Fibroblast of lung (primary cell): ENCODE measurements around the gene EGR2. TPM values are rescaled to one million over a fixed set of nuclear protein-coding genes. Genes with fewer than 3 reads are reported as not detected.

Experiments
- DNase-seq, 2 donors: peaks; one replicate each; pipeline versions ENCODE4 v3.0.0 to v3.0.0-alpha.2; 2010; ENCODE audit warnings: low read depth in 2 of 2
- H2AFZ ChIP-seq: 2 replicates; pipeline ENCODE4 v1.5.1; 2012; ENCODE audit warnings: low read length, control low read depth, inconsistent platforms
- H3K27ac ChIP-seq: 2 replicates; pipeline ENCODE4 v1.5.1; 2011; ENCODE audit warnings: low read length, control low read depth; ENCODE audit not compliant: insufficient read depth
- H3K27me3 ChIP-seq: 2 replicates; pipeline ENCODE4 v1.5.1; 2011; ENCODE audit warnings: mild to moderate bottlenecking, low read length; ENCODE audit not compliant: control insufficient read depth, insufficient read depth
- H3K36me3 ChIP-seq: 2 replicates; pipeline ENCODE4 v1.5.1; 2011; ENCODE audit warnings: low read length; ENCODE audit not compliant: control insufficient read depth, insufficient read depth
- H3K4me1 ChIP-seq: 2 replicates; pipeline ENCODE4 v1.5.1; 2011; ENCODE audit warnings: low read length; ENCODE audit not compliant: control insufficient read depth, insufficient read depth; ENCODE audit errors: extremely low read depth
- H3K4me2 ChIP-seq: 2 replicates; pipeline ENCODE4 v1.5.1; 2011; ENCODE audit warnings: low read length, control low read depth; ENCODE audit not compliant: insufficient read depth; ENCODE audit errors: extremely low read depth
- H3K4me3 ChIP-seq, 4 experiments: fragments of 200-600 bp in 1 of 4; sonication (generic) in 1 of 4; replicated peaks in 1 of 4; 2 replicates each; pipeline ENCODE4 v1.5.1; 2011 to 2016; ENCODE audit warnings: low read length in 4 of 4, low read depth in 3 of 4, mild to moderate bottlenecking in 3 of 4, control low read depth in 2 of 4, inconsistent platforms in 1 of 4, mixed read lengths in 1 of 4; ENCODE audit not compliant: insufficient read depth in 1 of 4; ENCODE audit errors: control extremely low read depth in 1 of 4
- H3K79me2 ChIP-seq: 2 replicates; pipeline ENCODE4 v1.5.1; 2012; ENCODE audit warnings: mild to moderate bottlenecking, low read length, inconsistent platforms; ENCODE audit not compliant: control insufficient read depth, insufficient read depth
- H3K9ac ChIP-seq: 2 replicates; pipeline ENCODE4 v1.5.1; 2011; ENCODE audit warnings: mild to moderate bottlenecking, low read length, control low read depth; ENCODE audit not compliant: insufficient read depth
- H3K9me3 ChIP-seq: 2 replicates; pipeline ENCODE4 v1.5.1; 2012; ENCODE audit warnings: low read depth, low read length; ENCODE audit not compliant: control insufficient read depth, insufficient read depth
- H4K20me1 ChIP-seq: 2 replicates; pipeline ENCODE4 v1.5.1; 2011; ENCODE audit warnings: low read length; ENCODE audit not compliant: control insufficient read depth, insufficient read depth; ENCODE audit errors: extremely low read depth
- CTCF ChIP-seq, 2 donors: IDR thresholded peaks in 1 of 2; conservative IDR thresholded peaks in 1 of 2; 1 replicate in 1 of 2; 2 replicates in 1 of 2; pipeline ENCODE4 v1.5.1; 2011 to 2012; ENCODE audit warnings: low read length in 2 of 2, control low read depth in 1 of 2, inconsistent platforms in 1 of 2, low read depth in 1 of 2, mild to moderate bottlenecking in 1 of 2
- EZH2 ChIP-seq: IDR thresholded peaks from 2 replicates; pipeline ENCODE4 v1.5.1; 2012; ENCODE audit warnings: low read length, control low read depth, mild to moderate bottlenecking; ENCODE audit errors: missing control alignments
- polyA plus RNA-seq, 2 donors: library from polyadenylated mRNA; depleted of rRNA in 1 of 2; stranded (reverse) in 1 of 2; unstranded in 1 of 2; fragments of >200 nt; gene quantifications; 2 replicates each; pipeline ENCODE4 v1.2.1, GENCODE V29; 2011 to 2012; ENCODE audit warnings: missing spikeins in 1 of 2
- total RNA-seq: library from RNA; depleted of rRNA; stranded (reverse); fragments of >200 nt; gene quantifications from 2 replicates; pipeline ENCODE4 v1.2.1, GENCODE V29; 2014

The EGR2 gene
- total and polyA plus RNA-seq, 2 donors (not counting 1 experiment from before 2014, with no cell fraction given), result 0.08 to 0.33 TPM

GRCh38 chr10:62766386-62766785 lies 49.8 kb downstream of the EGR2 start:
- Histone ChIP-seq H3K9ac (no peak overlapping the region), H3K79me2 (no peaks in the 10 kb centered on the region), H3K36me3 (no peaks in the 10 kb centered on the region), H3K9me3 (no peaks in the 10 kb centered on the region), H3K27ac (no peak overlapping the region), H3K27me3 (no peaks in the 10 kb centered on the region), H3K4me3 (no peak overlapping the region), H3K4me2 (no peak overlapping the region), H2AFZ (no peak overlapping the region), H4K20me1 (no peaks in the 10 kb centered on the region), H3K4me1 (no peaks in the 10 kb centered on the region)
- TF ChIP-seq CTCF (conservative IDR thresholded peaks at IDR 0.05 in 1 of 2, IDR thresholded peaks at IDR 0.05 in 1 of 2; ENCODE audit: low read depth in 1 of 2, low read length in 2 of 2) (no peak), EZH2 (no peak)
- no peak for DNase-seq

- Histone ChIP-seq H3K36me3 (no peaks in the 10 kb centered on the region), H3K27ac (no peak overlapping the region), H3K27me3 (no peaks in the 10 kb centered on the region), H4K20me1 (no peaks in the 10 kb centered on the region), H3K4me1 (no peaks in the 10 kb centered on the region), H2AFZ (no peak overlapping the region), H3K4me3 (no peak overlapping the region), H3K9me3 (no peaks in the 10 kb centered on the region), H3K4me2 (no peak overlapping the region), H3K79me2 (no peaks in the 10 kb centered on the region), H3K9ac (no peak overlapping the region)
- no peak for DNase-seq
- TF ChIP-seq CTCF (conservative IDR thresholded peaks at IDR 0.05 in 1 of 2, IDR thresholded peaks at IDR 0.05 in 1 of 2; ENCODE audit: low read depth in 1 of 2, low read length in 2 of 2) (no peak), EZH2 (no peak)
These were observed 50.4 kb downstream of the EGR2 start for GRCh38 chr10:62765726-62766125.

- H3K27ac ChIP-seq, result no peak overlapping the region
- H3K4me2 ChIP-seq, result no peak overlapping the region
- H3K9me3 ChIP-seq, result no peaks in the 10 kb centered on the region
- H3K27me3 ChIP-seq, result no peaks in the 10 kb centered on the region
- H3K4me3 ChIP-seq, result no peak overlapping the region
- no peak overlapping the region for H2AFZ ChIP-seq
- DNase-seq, result no peak
- TF ChIP-seq CTCF (conservative IDR thresholded peaks at IDR 0.05 in 1 of 2, IDR thresholded peaks at IDR 0.05 in 1 of 2; ENCODE audit: low read depth in 1 of 2, low read length in 2 of 2) (no peak), EZH2 (no peak)
- no peaks in the 10 kb centered on the region for H3K4me1 ChIP-seq
- no peaks in the 10 kb centered on the region for H4K20me1 ChIP-seq
- H3K36me3 ChIP-seq, result no peaks in the 10 kb centered on the region
- H3K79me2 ChIP-seq, result no peaks in the 10 kb centered on the region
- no peak overlapping the region for H3K9ac ChIP-seq
These were observed 52.2 kb downstream of the EGR2 start for GRCh38 chr10:62764011-62764410.
